Sigmoid colon (tissue), 4 donors: ENCODE data around the gene ACP4.
"Not testable (repeated sequence)": the region's sequence is repeated elsewhere in the genome, so short reads cannot be mapped to it uniquely, and the experiment has no call there.

Experiments used
- EP300 ChIP-seq, 4 donors: sonication (generic); formaldehyde crosslinking; IDR thresholded peaks; one replicate each; pipeline ENCODE4 v1.6.1; 2017; ENCODE audit warnings: antibody characterized with exemption in 4 of 4
- POLR2A ChIP-seq, 2 donors: fragments of 450-650 bp; IDR thresholded peaks; one replicate each; pipeline ENCODE4 v1.6.1; 2016; ENCODE audit warnings: antibody characterized with exemption in 2 of 2, mild to moderate bottlenecking in 2 of 2, moderate library complexity in 2 of 2
- POLR2AphosphoS5 ChIP-seq, 4 donors: sonication (generic); formaldehyde crosslinking; IDR thresholded peaks; one replicate each; pipeline ENCODE4 v1.6.1; 2017; ENCODE audit warnings: antibody characterized with exemption in 4 of 4
- TF ChIP-seq, protein P1 (sequence below), 4 experiments: fragments of 450-650 bp in 3 of 4; fragments of 200-600 bp in 1 of 4; IDR thresholded peaks; one replicate each; pipeline ENCODE4 v1.5.1; 2016 to 2019; ENCODE audit warnings: antibody characterized with exemption in 4 of 4, mild to moderate bottlenecking in 3 of 4, moderate library complexity in 2 of 4

DNA sequence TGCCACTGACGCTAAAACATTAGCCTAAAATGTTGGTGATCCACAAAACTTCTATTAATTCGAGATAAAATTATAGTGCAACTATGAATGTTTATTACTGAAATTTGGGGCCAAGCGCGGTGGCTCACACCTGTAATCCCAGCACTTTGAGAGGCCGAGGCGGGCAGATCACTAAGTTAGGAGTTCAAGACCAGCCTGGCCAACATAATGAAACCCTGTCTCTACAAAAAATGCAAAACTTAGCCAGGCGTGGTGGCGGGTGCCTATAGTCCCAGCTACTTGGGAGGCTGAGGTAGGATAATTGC, 6.4 kb upstream of the ACP4 start:
- not testable (repeated sequence) for TF ChIP-seq POLR2AphosphoS5, EP300, POLR2A (IDR thresholded peaks at IDR 0.05)
- TF ChIP-seq, protein P1, sequence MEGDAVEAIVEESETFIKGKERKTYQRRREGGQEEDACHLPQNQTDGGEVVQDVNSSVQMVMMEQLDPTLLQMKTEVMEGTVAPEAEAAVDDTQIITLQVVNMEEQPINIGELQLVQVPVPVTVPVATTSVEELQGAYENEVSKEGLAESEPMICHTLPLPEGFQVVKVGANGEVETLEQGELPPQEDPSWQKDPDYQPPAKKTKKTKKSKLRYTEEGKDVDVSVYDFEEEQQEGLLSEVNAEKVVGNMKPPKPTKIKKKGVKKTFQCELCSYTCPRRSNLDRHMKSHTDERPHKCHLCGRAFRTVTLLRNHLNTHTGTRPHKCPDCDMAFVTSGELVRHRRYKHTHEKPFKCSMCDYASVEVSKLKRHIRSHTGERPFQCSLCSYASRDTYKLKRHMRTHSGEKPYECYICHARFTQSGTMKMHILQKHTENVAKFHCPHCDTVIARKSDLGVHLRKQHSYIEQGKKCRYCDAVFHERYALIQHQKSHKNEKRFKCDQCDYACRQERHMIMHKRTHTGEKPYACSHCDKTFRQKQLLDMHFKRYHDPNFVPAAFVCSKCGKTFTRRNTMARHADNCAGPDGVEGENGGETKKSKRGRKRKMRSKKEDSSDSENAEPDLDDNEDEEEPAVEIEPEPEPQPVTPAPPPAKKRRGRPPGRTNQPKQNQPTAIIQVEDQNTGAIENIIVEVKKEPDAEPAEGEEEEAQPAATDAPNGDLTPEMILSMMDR (IDR thresholded peaks at IDR 0.05), result not testable (repeated sequence)
